ENCODE data around the gene LRRC18.

DNA sequence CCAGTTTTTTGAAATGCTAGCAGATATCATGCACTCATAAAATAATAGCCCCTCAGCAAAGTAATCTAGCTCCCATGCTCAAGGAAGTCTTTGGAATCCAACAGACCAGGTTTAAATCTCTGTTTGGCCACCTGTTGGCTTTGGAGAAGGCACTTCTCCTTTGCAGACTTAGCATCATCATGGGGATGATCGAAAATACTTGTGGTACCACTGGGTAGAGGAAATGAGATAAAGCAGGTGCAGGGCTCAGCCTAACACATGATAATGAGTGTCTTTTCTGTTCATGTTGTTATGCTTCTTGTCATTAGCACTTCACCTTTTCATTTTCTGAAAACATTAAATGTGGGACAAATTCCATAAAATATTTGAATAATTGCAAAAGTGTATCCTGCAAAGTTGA, 67.4 kb downstream of the LRRC18 start:
- TF ChIP-seq, protein P1, sequence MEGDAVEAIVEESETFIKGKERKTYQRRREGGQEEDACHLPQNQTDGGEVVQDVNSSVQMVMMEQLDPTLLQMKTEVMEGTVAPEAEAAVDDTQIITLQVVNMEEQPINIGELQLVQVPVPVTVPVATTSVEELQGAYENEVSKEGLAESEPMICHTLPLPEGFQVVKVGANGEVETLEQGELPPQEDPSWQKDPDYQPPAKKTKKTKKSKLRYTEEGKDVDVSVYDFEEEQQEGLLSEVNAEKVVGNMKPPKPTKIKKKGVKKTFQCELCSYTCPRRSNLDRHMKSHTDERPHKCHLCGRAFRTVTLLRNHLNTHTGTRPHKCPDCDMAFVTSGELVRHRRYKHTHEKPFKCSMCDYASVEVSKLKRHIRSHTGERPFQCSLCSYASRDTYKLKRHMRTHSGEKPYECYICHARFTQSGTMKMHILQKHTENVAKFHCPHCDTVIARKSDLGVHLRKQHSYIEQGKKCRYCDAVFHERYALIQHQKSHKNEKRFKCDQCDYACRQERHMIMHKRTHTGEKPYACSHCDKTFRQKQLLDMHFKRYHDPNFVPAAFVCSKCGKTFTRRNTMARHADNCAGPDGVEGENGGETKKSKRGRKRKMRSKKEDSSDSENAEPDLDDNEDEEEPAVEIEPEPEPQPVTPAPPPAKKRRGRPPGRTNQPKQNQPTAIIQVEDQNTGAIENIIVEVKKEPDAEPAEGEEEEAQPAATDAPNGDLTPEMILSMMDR (conservative IDR thresholded peaks at IDR 0.05): no peak
- TF ChIP-seq EZH2 (IDR thresholded peaks at IDR 0.05; ENCODE audit: low read depth): no peak
